ENCODE results near the gene SLC9A9.

DNA sequence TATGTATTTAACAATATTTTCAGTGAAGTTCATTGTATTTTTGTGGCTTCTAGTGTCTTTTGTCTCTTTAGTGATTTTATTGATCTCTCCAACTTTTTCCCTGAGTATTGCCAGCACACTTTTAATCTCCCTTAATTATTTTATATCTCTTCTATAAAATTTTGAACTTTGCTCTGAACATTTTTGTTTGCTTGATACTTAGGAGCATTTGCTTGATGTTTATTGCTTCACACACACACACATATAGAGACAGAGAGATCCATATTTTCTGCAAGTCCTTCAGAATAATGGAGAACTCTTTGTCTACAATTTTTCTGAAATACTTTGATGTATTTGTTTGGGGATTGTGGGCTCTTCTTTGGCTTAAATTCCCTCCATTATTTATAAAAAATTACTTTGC lies 213.8 kb downstream of the SLC9A9 start:
- TF ChIP-seq POLR2AphosphoS5 (IDR thresholded peaks at IDR 0.05) (no peak), POLR2A (IDR thresholded peaks at IDR 0.05) (no peak)
- TF ChIP-seq, protein P1, sequence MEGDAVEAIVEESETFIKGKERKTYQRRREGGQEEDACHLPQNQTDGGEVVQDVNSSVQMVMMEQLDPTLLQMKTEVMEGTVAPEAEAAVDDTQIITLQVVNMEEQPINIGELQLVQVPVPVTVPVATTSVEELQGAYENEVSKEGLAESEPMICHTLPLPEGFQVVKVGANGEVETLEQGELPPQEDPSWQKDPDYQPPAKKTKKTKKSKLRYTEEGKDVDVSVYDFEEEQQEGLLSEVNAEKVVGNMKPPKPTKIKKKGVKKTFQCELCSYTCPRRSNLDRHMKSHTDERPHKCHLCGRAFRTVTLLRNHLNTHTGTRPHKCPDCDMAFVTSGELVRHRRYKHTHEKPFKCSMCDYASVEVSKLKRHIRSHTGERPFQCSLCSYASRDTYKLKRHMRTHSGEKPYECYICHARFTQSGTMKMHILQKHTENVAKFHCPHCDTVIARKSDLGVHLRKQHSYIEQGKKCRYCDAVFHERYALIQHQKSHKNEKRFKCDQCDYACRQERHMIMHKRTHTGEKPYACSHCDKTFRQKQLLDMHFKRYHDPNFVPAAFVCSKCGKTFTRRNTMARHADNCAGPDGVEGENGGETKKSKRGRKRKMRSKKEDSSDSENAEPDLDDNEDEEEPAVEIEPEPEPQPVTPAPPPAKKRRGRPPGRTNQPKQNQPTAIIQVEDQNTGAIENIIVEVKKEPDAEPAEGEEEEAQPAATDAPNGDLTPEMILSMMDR (IDR thresholded peaks at IDR 0.05): no peak

All from breast epithelium (tissue), 3 donors.